GM12892 (cell line): ENCODE measurements around the gene ZBTB32.

Experiments
- DNase-seq: peaks from one replicate; pipeline ENCODE4 v3.0.0; 2011; ENCODE audit not compliant: insufficient read length
- FAIRE-seq: peaks from 2 replicates; lab custom pipeline; 2011; peaks lifted over from hg19 to GRCh38; lab: Jason Lieb, UNC
- POLR2A ChIP-seq: IDR thresholded peaks from 2 replicates; pipeline ENCODE4 v1.6.1; 2011; ENCODE audit warnings: low read depth, low read length, control low read depth
- POLR2AphosphoS5 ChIP-seq: IDR thresholded peaks from 2 replicates; pipeline ENCODE4 v1.6.1; 2011; ENCODE audit warnings: low read depth, low read length, control low read depth
- TAF1 ChIP-seq: IDR thresholded peaks from 2 replicates; pipeline ENCODE4 v1.6.1; 2011; ENCODE audit warnings: low read depth, mild to moderate bottlenecking, control low read depth, low read length, borderline replicate concordance

The ZBTB32 gene

GRCh38 chr19:35757749-35758608 is 53.6 kb downstream of the ZBTB32 start, which contains the start of gene PROSER3:
TSS of gene PROSER3 (plus strand) at chr19:35758176. CDS start at chr19:35758216, 40 bp downstream.
- FAIRE-seq (peak; percentile 92), DNase-seq (peak; percentile 98)
- peak; percentile 83 for TF ChIP-seq POLR2A
- TF ChIP-seq POLR2AphosphoS5, result peak; percentile 89
- TF ChIP-seq TAF1, result no peak

- no peak for FAIRE-seq
- no peak for TF ChIP-seq TAF1
- TF ChIP-seq POLR2AphosphoS5, result no peak
- TF ChIP-seq POLR2A, result no peak
- no peak for DNase-seq
These were observed 55.3 kb downstream of the ZBTB32 start for GRCh38 chr19:35759697-35760096.

DNA sequence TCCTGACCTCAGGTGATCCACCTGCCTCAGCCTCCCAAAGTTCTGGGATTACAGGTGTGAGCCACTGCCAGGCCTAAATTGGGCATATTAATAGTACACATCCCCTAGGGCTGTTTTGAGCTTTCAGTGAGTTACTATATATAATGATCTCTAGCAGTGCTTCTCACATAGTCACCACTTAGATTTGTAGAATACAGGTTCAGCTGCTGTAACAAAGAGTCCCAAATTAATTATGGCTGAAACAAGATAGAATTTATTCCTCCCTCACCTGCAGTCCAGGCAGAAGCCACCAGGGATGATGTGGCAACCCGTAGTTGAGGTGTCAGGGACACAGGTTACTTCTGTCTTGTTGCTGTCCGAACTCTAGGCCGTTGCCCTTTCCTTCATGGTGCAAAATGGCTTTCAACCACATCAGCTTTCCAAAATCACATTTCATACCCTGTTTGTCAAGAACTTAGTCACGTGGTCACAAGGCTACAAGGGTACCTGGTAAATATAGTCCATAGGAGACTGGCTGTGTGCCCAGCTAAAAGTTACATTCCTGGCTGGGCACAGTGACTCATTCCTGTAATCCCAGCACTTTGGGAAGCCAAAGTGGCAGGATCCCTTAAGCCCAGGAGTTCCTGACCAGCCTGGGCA is 56.5 kb downstream of the ZBTB32 start:
- no peak for DNase-seq
- TF ChIP-seq POLR2AphosphoS5, result no peak
- FAIRE-seq, result no peak

- TF ChIP-seq POLR2A (no peak), TAF1 (no peak), POLR2AphosphoS5 (no peak)
- FAIRE-seq (no peak), DNase-seq (no peak)
These were observed 60.3 kb downstream of the ZBTB32 start for GRCh38 chr19:35764432-35765315.
